Kidney tubule cell (primary cell): Measurements from ENCODE around the gene STMP1.
"Not testable (repeated sequence)": the region's sequence is repeated elsewhere in the genome, so short reads cannot be mapped to it uniquely, and the experiment has no call there.

Experiments
- DNase-seq: peaks from one replicate; pipeline ENCODE4 v3.0.0-alpha.2; 2018; ENCODE audit warnings: low spot score

Gene STMP1

DNA sequence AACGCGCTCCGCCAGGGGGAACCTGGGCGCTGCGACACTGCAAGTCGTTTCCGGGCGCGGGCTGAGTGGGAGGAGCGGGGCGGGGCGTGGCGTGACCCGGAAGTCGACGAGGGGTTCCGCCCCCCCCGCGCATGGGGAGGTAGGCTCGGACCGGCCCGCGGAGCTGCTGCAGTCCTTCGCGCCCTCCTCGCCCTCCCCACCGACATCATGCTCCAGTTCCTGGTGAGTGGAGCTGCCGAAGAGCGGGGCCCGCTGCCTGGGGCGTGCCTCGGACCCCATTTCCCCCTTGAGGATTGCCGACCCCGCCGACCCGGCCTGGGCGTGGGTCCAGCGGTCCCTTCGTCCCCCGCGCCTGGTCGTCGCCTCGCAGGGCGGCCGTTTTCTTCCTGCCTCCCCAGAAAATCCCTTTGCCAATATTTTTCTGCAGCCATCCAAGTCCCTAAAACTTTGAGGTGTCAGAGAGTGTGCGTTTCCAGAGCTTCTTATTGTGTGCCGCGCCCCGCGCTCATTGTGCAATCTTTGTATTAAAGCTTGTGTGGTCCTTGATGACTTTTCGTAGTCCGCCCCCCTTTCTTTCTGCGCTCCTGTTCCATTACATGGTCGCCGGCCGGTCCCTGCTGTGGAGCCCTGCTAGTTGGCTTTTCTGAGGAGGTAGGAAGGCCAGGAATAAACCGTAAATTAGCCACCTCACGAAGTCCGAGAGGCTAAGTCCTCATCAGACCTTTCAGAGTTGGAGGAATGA lies at the start of gene STMP1:
TSS of gene STMP1 (plus strand) at position 142 of the 742 bp plus-strand sequence.
- peak; percentile 94 for DNase-seq

DNA sequence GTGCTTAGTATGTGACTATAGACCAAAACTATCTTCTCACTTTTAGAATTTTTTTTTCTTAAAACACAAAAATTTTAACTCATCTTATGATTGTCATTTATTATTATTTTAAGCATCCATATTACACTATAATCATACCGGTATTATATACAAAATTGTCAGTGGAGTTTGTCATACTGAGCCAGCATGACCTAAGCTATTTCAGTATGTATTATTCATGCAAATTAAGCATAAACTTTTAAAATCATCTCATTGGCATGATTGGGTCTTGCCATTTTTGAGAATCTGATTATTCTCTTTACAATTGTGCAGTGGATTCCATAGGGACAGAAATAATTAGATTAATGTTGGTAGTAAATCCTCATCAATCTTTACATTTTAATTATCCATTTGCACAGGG lies 46.2 kb upstream of the STMP1 start:
- no peak for DNase-seq

DNA sequence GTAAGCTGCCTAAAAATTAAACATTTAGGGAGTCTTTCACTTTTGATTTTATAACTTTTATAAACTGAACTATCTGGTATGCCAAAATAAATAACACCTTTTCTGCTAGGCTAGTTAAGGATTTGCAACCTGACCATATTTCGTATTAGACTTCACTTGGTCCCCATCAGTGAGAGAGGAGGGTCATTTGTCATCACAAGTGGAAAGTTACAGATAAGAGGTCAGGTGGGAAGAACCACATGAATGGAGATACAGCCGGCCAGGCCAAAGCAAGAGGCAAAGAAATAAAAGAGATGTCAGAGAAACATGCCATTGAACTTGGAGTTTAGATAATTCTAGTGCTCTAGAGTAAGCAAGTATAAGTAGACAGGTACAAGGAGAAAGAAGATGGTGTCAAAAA lies 44.5 kb upstream of the STMP1 start:
- DNase-seq = no peak

DNA sequence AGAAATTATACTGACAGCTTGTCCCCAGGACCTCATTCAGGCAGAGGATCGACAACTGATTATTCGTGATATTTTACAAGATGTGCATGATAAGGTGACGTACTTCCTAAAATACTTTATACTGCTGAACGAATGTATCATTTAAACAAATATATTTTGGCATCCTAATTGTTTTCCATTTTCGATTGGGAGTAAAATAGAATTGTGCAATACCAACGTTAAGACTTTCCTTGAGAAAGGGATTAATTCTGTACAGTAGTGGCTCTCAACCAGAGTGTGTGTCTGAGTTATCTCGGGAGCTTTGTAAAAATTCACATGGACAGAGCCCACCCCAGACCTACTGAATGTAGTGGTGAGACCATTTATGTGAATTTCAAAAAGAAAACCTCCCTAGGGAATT lies 43.8 kb upstream of the STMP1 start:
- DNase-seq = no peak

DNA sequence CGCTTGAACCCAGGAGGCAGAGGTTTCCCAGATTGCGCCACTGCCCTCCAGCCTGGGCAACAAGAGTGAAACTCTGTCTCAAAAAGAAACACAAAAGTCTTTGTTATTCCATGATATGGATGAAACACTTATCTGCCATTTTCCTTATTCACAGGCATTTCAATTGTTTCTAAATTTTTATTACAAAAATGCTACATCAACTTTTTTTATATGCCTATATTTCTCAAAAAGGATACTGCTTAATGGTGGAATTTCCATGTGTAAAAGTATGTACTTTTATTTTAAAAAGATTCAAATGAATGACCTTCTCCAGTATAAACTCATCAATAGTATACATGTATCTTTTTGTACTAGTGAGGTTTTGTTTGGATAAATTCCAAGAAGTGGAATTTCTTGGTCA lies 41.9 kb upstream of the STMP1 start:
- DNase-seq = no peak

DNA sequence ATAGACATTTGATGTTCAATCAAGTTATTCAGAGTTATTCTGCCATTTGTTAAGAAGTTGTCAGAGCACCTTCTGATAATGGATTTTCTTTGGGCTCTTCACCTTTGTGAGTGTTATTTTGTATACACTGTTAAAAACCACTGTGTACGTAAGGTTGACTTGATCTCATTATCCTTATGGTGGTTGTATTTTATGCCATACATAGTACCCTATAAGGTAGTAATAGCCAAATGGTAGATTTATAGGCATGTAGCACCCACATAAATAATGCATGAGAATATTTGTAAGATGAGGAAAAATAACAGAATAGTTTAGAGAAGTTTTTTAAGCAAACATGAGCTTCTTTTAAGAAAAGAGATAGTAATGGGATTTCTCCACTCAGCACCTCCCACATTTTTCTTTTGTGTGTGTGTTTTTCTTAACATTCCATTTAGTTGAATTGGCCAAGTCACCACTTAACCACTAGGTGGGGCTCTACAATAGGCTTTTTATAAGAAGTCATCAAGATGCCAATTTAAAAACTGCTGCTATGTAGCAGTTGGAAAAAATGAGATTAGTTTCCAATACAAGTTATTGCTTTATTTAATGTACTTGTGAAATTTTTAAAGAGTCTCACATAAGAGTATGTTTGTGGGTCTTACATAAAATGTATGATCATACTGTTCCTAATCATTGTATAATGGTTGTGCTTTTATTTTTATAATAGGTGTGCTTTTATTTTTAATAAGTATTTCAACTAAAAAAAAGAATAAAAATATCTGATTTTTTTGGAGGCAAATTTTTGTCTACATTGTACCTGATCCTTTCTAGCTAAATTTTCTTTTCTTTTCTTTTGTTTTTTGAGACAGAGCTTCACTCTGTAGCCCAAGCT lies 41.1 kb upstream of the STMP1 start:
- DNase-seq = peak; percentile 79

DNA sequence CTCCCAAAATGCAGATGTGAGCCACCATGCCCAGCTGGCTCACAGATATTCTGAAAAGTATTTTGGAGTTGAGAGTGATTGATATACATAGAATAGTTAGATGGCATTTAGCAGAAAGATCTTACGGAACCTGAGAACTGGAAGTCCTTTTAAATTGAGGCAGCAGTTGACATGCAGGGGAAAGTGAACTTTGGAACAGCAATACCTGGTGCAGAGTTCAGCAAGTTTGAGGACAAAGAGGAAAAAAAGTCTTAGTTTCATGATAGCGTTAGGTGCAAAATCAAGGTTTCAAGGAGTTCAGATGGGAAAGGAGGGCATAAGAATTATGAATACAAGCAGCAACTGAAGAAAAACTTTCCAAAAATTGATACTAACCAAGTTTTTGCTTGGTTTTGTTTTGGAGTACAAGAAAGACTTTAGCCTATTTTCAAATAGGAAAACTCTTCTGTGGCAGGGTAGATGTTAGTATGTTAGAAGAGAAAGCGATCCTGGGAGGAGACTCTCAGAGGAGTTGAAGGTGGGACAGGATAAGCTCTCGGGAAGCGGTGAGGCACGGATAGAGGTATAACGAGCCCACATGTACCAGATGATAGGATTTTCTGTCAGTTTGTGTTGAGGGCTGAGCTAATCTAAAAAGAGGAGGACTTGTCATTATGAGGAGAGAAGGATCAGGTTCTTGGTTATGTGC lies 28.0 kb upstream of the STMP1 start:
- DNase-seq = no peak

DNA sequence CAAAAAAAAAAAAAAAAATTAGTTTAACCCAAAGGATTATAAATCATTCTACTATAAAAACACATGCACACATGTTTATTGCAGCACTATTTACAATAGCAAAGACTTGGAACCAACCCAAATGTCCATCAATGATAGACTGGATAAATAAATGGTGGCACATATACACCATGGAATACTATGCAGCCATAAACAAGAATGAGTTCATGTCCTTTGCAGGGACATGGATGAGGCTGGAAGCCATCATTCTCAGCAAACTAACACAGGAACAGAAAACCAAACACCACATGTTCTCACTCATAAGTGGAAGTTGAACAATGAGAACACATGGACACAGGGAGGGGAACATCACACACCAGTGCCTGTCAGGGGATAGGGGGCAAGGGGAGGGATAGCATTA lies 22.6 kb upstream of the STMP1 start:
- not testable (repeated sequence) for DNase-seq

DNA sequence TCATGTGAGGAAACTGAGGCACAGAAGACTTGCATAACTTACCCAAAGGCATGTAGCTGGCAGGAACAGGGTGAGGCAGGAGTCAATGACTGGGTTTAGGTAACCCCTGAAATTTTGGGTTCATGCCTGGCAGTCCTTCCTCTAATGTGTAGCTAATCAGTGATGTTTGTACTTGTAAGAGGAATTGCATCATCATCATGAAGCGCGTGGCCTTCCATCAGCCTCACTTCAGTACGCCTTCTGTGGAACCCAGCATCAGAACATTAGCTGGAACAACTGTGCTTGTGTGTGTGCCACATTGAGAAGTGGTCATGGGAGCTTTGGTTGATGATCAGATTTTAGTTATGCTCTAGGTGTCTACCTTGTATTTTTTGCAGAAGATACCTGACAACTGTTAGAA lies 18.2 kb upstream of the STMP1 start:
- no peak for DNase-seq

DNA sequence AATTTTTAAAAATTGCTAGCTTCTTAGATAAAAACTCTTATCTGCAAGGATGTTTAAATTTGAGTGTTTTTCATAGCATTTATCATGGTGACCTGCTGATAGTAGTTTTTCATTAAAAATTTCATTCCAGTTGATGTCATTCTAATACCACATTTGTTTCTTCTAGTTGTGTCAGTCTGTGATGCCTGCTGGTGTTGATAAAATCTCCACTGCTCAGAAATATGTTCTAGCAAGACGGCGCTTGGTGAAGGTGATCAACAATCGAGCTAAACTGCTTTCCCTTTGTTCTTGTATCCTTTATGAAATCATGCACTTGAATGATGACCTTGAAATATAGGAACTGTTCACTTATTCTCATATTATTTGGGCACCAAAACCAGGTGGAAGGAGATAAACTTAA lies 17.6 kb upstream of the STMP1 start:
- DNase-seq = no peak

DNA sequence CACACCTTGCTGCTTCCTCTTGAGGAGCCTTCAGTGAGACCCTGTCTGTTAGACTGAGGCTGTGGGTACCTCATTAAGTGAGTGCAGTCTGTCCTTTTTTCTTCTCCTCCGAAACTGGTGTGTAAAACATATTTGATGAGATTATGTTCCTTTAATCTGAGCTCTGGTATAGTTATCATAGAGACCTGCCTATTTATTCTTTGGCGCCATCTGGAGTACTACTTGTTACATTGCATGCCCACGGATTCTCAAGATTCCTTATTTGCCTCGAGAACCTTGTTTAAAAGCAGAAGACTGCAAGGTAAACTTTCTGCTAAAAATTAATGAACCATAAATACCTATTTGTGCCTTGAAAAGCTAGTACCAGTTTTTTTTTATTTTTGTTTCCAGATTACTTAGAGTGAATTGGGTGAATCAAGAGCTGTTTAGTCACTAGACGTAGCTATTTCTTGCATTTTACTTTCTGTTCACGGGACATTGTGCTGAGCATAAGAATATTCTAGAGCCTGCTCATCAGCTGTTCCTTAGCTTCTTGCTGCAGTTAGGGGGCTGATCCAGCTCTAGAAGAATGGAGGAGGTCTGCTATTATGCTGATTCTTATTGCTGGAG lies 16.9 kb upstream of the STMP1 start:
- DNase-seq = peak; percentile 46

DNA sequence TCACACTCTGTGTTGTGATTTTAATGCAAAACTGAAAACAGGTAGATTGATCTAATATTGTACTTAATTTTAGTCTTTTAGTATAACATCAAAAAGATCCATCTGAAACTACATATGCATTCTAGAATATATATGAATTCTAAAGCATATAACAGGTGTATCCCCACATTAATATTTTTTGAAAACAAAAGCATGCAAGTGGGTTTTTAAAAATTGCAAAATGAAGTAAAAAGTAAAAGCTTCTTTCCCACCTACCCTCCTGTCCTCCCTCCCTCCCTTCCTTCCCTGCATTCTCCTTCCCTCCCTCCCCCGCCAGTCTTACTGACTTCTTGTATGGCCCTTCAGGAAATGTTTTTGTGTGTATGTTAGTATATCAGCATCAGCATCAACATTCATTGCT lies 14.6 kb upstream of the STMP1 start:
- no peak for DNase-seq

DNA sequence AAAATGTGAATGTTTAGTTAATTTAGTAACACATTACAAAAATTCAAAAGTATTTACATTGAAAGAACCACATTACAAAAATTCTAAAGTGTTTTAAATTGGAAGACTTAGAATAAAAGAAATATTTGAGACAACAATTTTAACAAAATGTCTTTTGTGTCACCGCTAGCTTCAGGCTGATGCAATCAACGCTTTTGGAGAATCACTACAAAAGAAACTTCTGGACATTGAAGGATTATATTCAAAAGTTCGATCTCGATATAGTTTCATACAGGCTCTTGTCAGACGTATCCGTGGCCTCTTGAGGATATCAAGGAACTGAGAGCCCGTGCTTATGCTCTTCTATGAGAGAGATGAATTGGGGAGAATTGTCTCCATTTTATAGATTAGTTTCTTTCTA lies 14.1 kb upstream of the STMP1 start:
- DNase-seq = no peak

DNA sequence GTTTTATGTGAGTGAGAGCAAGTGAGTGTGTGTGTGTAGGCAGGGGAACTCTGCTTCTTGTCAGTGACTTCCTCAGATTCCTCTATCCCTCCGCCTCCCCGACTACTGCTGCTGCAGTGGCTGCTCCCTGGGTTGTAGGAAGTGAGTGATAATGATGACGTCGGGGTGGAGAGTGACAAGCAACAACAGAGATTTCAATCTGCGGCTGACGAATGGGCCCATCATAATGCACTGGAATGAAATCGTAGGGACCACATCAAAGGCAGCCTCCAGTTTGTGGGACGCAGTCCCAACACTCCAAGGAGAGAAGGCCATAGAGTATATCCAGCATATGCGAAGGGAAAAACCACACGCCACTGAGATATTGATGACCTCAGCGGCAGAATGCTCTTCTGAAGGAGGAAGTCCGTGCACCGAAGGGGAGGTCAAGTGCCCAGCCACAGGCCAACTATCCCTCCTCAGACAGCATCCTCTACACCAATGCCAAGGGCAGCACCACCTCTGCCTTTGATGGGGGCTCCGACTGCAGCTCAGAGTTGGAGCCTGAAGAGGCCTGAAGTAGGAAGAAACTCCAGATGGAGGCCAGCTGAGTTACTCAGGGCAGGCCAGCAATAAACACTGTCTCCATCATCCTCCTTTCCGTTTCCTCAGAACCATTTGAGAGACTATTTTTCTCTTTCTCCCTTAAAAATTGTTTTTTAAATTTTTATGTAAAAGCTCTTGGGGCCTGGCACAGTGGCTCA lies 11.3 kb upstream of the STMP1 start:
- peak; percentile 43 for DNase-seq

DNA sequence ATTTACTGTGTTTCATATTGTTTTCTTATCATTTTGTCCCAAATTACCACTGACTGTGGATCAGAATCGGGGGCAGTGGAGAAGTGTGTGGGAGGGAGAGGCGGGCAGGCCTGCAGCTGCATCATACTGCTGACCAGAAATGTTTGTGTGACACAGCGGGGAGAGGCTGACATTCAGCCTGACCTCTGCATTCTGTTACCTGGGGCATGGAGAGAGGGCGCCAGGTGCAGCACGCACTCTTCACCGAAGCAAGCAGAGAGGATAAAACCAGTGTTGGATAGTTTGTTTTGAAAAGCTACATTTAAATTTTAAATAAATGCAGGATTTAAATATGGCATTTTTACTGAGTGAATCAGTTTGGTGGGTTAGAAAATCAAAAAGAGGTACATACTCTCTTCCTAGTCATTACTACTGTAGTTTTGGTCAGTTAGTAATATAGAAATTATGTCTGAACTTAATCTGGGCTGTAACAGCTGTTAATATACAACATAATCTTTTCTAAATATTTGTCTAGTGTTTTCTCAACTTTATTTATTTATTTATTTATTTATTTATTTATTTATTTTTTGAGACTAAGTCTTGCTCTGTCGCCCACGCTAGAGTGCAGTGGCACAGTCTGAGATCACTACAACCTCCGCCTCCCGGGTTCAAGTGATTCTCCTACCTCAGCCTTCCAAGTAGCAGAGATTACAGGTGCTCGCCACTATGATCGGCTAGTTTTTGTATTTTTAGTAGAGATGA lies 8.8 kb upstream of the STMP1 start:
- peak; percentile 51 for DNase-seq

DNA sequence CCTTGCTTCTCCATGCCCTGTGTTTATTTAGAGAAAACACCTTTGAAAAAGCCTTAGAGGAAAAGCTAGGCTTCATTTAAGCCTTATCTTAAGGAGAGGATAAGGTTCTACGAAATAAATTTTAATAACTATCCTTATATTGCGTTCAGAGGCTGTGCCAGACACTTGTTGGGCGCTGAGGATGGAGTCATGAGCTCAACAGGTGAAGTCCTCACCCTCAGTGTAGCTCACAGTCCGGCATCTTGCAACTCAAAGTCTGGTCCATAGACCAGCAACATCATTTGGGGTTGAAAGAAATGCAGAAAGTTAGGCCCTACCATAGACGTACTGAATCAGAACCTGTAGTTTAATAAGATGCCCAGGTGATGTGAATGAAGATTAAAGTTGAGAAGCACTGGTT lies 3.8 kb upstream of the STMP1 start:
- DNase-seq = no peak

DNA sequence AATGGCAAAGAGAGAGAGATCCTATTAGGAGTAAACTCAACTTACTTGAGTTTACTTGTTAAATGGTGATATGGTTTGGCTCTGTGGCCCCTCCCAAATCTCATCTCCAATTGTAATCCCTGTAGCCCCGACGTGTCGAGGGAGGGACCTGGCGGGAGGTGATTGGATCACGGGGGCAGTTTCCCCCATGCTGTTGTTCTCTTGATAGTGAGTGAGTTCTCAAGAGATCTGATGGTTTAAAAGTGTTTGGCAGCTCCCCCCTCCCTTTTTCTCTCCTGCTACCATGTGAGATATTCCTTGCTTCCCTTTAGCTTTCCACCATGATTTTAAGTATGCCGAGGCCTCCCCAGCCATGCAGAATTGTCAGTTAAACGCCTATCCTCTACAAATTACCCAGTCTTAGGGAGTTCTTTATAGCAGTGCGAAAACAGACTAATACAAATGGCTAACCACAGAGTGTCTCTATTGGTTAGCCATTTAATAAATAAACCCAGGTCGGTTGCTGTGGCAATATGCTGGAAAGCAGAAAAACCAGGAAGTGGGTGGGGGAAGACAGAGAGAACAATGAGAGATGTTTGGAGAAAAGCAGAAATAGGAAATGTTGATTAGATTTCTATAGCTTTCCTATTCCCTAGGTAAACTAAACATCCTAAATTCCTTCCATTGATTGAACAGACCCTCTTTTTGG lies 3.0 kb upstream of the STMP1 start:
- peak; percentile 83 for DNase-seq

DNA sequence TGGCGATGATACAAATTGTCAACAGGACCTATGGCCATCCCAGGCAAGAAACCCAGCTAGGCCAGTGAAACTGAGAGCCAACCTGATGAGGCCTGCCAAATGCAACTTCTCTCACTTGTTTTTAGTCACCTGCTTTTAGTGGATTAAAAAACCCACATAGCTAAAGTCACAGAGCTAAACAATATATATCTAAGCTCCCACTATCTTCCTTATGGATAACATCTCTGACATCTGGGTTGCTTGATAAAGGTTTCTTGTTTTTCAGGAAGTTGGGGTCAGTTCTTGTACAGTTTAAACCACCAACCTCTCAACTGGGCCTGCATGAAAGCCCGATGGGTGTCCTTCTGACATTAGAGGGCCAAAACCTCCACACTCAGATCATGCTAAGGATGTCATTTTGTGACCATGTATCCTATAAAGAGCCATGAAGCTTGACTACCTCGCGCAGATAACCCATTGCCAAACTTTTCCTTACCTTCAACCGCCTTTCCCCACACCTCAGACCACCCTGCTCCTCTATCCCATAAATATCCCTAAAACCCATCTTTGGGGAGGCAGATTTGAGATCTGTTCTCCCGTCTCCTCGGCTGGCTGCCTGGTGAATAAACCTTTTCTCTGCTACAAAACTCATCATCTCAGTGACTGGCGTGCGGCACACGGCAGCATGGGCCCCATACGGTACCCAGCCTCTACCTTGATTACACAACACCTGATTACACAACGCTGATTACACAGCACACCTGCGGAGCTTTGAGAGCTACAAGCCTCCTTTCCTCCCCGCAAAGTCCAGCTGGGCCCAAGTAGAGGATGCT lies 797 bp upstream of the STMP1 start:
- DNase-seq = no peak

DNA sequence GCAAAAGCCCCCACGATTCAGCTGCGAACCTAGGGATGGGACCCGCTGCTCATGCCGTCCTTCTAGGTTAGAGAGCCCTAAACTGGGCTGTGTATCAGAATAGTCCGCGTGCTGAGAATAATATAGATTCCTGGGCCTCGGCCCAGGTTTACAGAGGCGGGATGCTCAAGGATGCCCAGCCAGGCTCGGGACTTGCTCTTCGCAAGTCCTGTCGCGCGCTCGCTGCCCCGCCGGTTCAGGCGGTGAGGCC lies 266 bp upstream of the STMP1 start:
- no peak for DNase-seq

DNA sequence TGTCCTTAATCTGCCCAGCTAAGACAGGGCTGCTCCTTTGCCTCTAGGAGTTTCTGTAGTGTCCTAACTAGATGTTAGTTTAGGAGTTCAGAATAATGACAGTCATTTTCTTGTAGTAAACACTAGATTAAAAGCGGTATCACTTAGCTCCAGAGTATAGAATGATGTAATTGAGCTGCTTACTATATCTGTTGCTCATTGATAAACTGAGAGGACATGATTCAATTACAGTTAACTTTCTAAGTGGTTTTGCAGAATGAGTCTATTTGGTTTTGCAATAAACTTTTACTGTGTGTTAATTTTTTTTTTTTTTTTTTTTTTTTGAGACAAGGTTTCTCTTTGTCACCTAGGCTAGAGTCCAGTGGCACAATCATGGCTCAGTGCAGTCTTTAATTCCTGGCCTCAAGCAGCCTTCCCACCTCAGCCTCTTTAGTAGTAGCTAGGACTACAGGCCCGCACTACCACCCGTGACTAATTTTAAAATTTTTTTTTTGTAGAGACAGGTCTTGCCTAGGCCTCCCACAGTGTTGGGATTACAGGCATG lies 1.8 kb downstream of the STMP1 start:
- no peak for DNase-seq
